H1 (cell line): ENCODE measurements around the gene PLCL2. TPM values are rescaled to one million over a fixed set of nuclear protein-coding genes. Genes with fewer than 3 reads are reported as not detected.

Experiments
- CTCF ChIA-PET: fragments of 300-600 bp; sonication (Branson Sonifier 250); formaldehyde crosslinking; loops from one replicate; lab custom pipeline; 2021; ENCODE audit not compliant: partially characterized antibody; lab: Charles Lee
- POLR2A ChIA-PET: fragments of 300-600 bp; sonication (Branson Sonifier 250); formaldehyde crosslinking; loops from one replicate; lab custom pipeline; 2021; ENCODE audit warnings: inconsistent platforms; ENCODE audit not compliant: partially characterized antibody; lab: Charles Lee
- DNase-seq, 2 experiments: peaks; one replicate each; pipeline versions ENCODE4 v3.0.0 to v3.0.0-alpha.2; 2010 to 2022; ENCODE audit warnings: low spot score in 2 of 2, low read depth in 1 of 2, mixed read lengths in 1 of 2
- FAIRE-seq: peaks from 2 replicates; lab custom pipeline; 2011; peaks lifted over from hg19 to GRCh38; lab: Jason Lieb, UNC
- H2AFZ ChIP-seq: 2 replicates; pipeline ENCODE4 v1.8.1; 2012; ENCODE audit warnings: low read length, inconsistent platforms
- H2AK5ac ChIP-seq: 2 replicates; pipeline ENCODE4 v1.6.1; 2013; ENCODE audit warnings: low read depth, low read length
- H2BK120ac ChIP-seq: replicated peaks from 2 replicates; pipeline ENCODE3; 2013; ENCODE audit warnings: low read depth, low read length, inconsistent platforms
- H2BK12ac ChIP-seq: 2 replicates; pipeline ENCODE4 v1.6.1; 2013; ENCODE audit warnings: low read depth, low read length
- H2BK15ac ChIP-seq: 2 replicates; pipeline ENCODE4 v1.6.1; 2013; ENCODE audit warnings: low read length
- H2BK20ac ChIP-seq: 2 replicates; pipeline ENCODE4 v1.6.1; 2013; ENCODE audit warnings: low read length
- H2BK5ac ChIP-seq: 2 replicates; pipeline ENCODE4 v1.6.1; 2013; ENCODE audit warnings: low read depth, low read length
- H3K14ac ChIP-seq: 2 replicates; pipeline ENCODE4 v1.6.1; 2013; ENCODE audit warnings: inconsistent platforms; ENCODE audit not compliant: insufficient read length
- H3K18ac ChIP-seq: 2 replicates; pipeline ENCODE4 v1.6.1; 2013; ENCODE audit warnings: low read length; ENCODE audit errors: extremely low read depth
- H3K23ac ChIP-seq: 2 replicates; pipeline ENCODE4 v1.6.1; 2013; ENCODE audit warnings: inconsistent platforms; ENCODE audit not compliant: insufficient read length
- H3K23me2 ChIP-seq: 2 replicates; pipeline ENCODE4 v1.6.1; 2013; ENCODE audit warnings: low read depth, low read length
- H3K27ac ChIP-seq: 2 replicates; pipeline ENCODE4 v1.6.1; 2011; ENCODE audit warnings: low read depth, low read length, inconsistent platforms
- H3K27me3 ChIP-seq, 4 experiments: replicated peaks in 1 of 4; 1 replicate in 1 of 4; 2 replicates in 3 of 4; pipeline versions ENCODE4 v1.6.1 to v1.8.1; 2011 to 2013; ENCODE audit warnings: low read length in 3 of 4, mild to moderate bottlenecking in 3 of 4, inconsistent platforms in 2 of 4, mixed read lengths in 2 of 4, moderate library complexity in 1 of 4; ENCODE audit not compliant: control insufficient read depth in 3 of 4, insufficient read depth in 3 of 4; ENCODE audit errors: extremely low read depth in 1 of 4
- H3K36me3 ChIP-seq, 4 experiments: 2 replicates each; pipeline versions ENCODE4 v1.6.1 to v1.8.1; 2011 to 2013; ENCODE audit warnings: mild to moderate bottlenecking in 4 of 4, low read length in 3 of 4, moderate library complexity in 2 of 4, control low read depth in 1 of 4, inconsistent platforms in 1 of 4; ENCODE audit not compliant: insufficient read depth in 4 of 4, control insufficient read depth in 2 of 4
- H3K4ac ChIP-seq: replicated peaks from 2 replicates; pipeline ENCODE3; 2013; ENCODE audit warnings: low read length, low read depth, mixed read lengths, inconsistent platforms; ENCODE audit not compliant: insufficient read length
- H3K4me1 ChIP-seq, 4 experiments: replicated peaks in 1 of 4; 1 replicate in 1 of 4; 2 replicates in 3 of 4; pipeline versions ENCODE4 v1.6.1 to v1.8.1; 2011 to 2013; ENCODE audit warnings: low read length in 3 of 4, inconsistent platforms in 2 of 4, mixed read lengths in 1 of 4; ENCODE audit not compliant: insufficient read depth in 4 of 4, control insufficient read depth in 3 of 4
- H3K4me2 ChIP-seq, 2 experiments: 2 replicates each; pipeline versions ENCODE4 v1.6.1 to v1.8.1; 2011 to 2013; ENCODE audit warnings: low read depth in 2 of 2, low read length in 2 of 2, control low read depth in 1 of 2, inconsistent platforms in 1 of 2, mild to moderate bottlenecking in 1 of 2; ENCODE audit not compliant: insufficient read depth in 1 of 2
- H3K4me3 ChIP-seq, 4 experiments: fragments of 200-600, 300-600 bp in 1 of 4; sonication (generic), shearing (Covaris generic), sonication (Bioruptor Twin) in 1 of 4; 2 replicates each; pipeline versions ENCODE4 v1.5.1 to v1.8.1; 2011 to 2016; ENCODE audit warnings: low read length in 4 of 4, low read depth in 3 of 4, control low read depth in 2 of 4, inconsistent platforms in 2 of 4, mild to moderate bottlenecking in 2 of 4, mixed read lengths in 1 of 4, moderate library complexity in 1 of 4; ENCODE audit not compliant: insufficient read depth in 2 of 4; ENCODE audit errors: extremely low read depth in 1 of 4
- H3K56ac ChIP-seq: replicated peaks from 2 replicates; pipeline ENCODE3; 2013; ENCODE audit warnings: low read depth, mild to moderate bottlenecking, mixed read lengths, low read length, inconsistent platforms; ENCODE audit not compliant: insufficient read length
- H3K79me1 ChIP-seq: 2 replicates; pipeline ENCODE4 v1.6.1; 2013; ENCODE audit warnings: low read depth, low read length, control low read depth
- H3K79me2 ChIP-seq, 2 experiments: 2 replicates each; pipeline versions ENCODE4 v1.6.1 to v1.8.1; 2012 to 2013; ENCODE audit warnings: low read length in 2 of 2, mild to moderate bottlenecking in 2 of 2, inconsistent platforms in 1 of 2; ENCODE audit not compliant: insufficient read depth in 2 of 2, control insufficient read depth in 1 of 2
- H3K9ac ChIP-seq, 4 experiments: replicated peaks in 1 of 4; 1 replicate in 1 of 4; 2 replicates in 3 of 4; pipeline versions ENCODE4 v1.6.1 to v1.8.1; 2011 to 2013; ENCODE audit warnings: low read depth in 3 of 4, low read length in 3 of 4, control low read depth in 2 of 4, mild to moderate bottlenecking in 2 of 4, moderate library complexity in 2 of 4, inconsistent platforms in 1 of 4; ENCODE audit errors: extremely low read depth in 1 of 4
- H3K9me3 ChIP-seq, 2 experiments: 2 replicates each; pipeline versions ENCODE4 v1.6.1 to v1.8.1; 2012 to 2013; ENCODE audit warnings: mild to moderate bottlenecking in 2 of 2, moderate library complexity in 2 of 2, control low read depth in 1 of 2, inconsistent platforms in 1 of 2, low read depth in 1 of 2, low read length in 1 of 2, mixed read lengths in 1 of 2; ENCODE audit not compliant: insufficient read depth in 2 of 2
- H4K20me1 ChIP-seq, 2 experiments: replicated peaks in 1 of 2; 2 replicates each; pipeline versions ENCODE3 to v1.8.1; 2011 to 2013; ENCODE audit warnings: inconsistent platforms in 2 of 2, low read length in 2 of 2, mild to moderate bottlenecking in 1 of 2; ENCODE audit not compliant: insufficient read depth in 2 of 2, control insufficient read depth in 1 of 2
- H4K5ac ChIP-seq: 2 replicates; pipeline ENCODE4 v1.6.1; 2013; ENCODE audit warnings: low read length, low read depth, mixed read lengths, inconsistent platforms; ENCODE audit not compliant: insufficient read length
- H4K8ac ChIP-seq: 2 replicates; pipeline ENCODE4 v1.8.0; 2013; ENCODE audit warnings: mild to moderate bottlenecking, moderate library complexity, low read length, inconsistent platforms; ENCODE audit not compliant: insufficient read depth; ENCODE audit errors: extremely low read depth
- H4K91ac ChIP-seq: replicated peaks from 2 replicates; pipeline ENCODE3; 2013; ENCODE audit warnings: low read length, mixed read lengths, inconsistent platforms; ENCODE audit not compliant: insufficient read length
- BRCA1 ChIP-seq: IDR thresholded peaks from 2 replicates; pipeline ENCODE4 v1.6.1; 2012; ENCODE audit warnings: low read depth, low read length, improper control_type of control experiment
- EGR1 ChIP-seq: IDR thresholded peaks from 2 replicates; pipeline ENCODE4 v1.6.1; 2011; ENCODE audit warnings: low read depth, low read length, borderline replicate concordance
- FOSL1 ChIP-seq: IDR thresholded peaks from 2 replicates; pipeline ENCODE4 v1.6.1; 2011; ENCODE audit warnings: mild to moderate bottlenecking, low read depth, low read length, moderate library complexity; ENCODE audit not compliant: insufficient read depth
- GABPA ChIP-seq: IDR thresholded peaks from 2 replicates; pipeline ENCODE4 v1.6.1; 2011; ENCODE audit warnings: mild to moderate bottlenecking, low read length, moderate library complexity, borderline replicate concordance; ENCODE audit not compliant: insufficient read depth
- HDAC6 ChIP-seq: IDR thresholded peaks from one replicate; pipeline ENCODE4 v1.7.1; 2012; ENCODE audit warnings: low read depth, mild to moderate bottlenecking, inconsistent platforms, low read length, moderate library complexity
- MAFK ChIP-seq: IDR thresholded peaks from 2 replicates; pipeline ENCODE4 v1.6.1; 2012; ENCODE audit warnings: low read depth, mild to moderate bottlenecking, improper control_type of control experiment, low read length
- MAX ChIP-seq: IDR thresholded peaks from 2 replicates; pipeline ENCODE4 v1.6.1; 2012; ENCODE audit warnings: inconsistent platforms
- NRF1 ChIP-seq: IDR thresholded peaks from 2 replicates; pipeline ENCODE4 v1.6.1; 2011; ENCODE audit warnings: mild to moderate bottlenecking, low read depth, low read length, improper control_type of control experiment
- RAD21 ChIP-seq, 2 experiments: IDR thresholded peaks in 1 of 2; conservative IDR thresholded peaks in 1 of 2; 2 replicates each; pipeline ENCODE4 v1.6.1; 2011; ENCODE audit warnings: low read depth in 2 of 2, low read length in 2 of 2, improper control_type of control experiment in 1 of 2, inconsistent platforms in 1 of 2, mild to moderate bottlenecking in 1 of 2, moderate library complexity in 1 of 2
- SIX5 ChIP-seq: IDR thresholded peaks from 2 replicates; pipeline ENCODE4 v1.6.1; 2011; ENCODE audit warnings: mild to moderate bottlenecking, low read depth, low read length
- SP1 ChIP-seq: IDR thresholded peaks from 2 replicates; pipeline ENCODE4 v1.6.1; 2011; ENCODE audit warnings: low read depth, low read length
- SP2 ChIP-seq: IDR thresholded peaks from 2 replicates; pipeline ENCODE4 v1.6.1; 2012; ENCODE audit warnings: mild to moderate bottlenecking, low read length, inconsistent platforms
- SRF ChIP-seq: IDR thresholded peaks from 2 replicates; pipeline ENCODE4 v1.6.1; 2011; ENCODE audit warnings: mild to moderate bottlenecking, low read depth, low read length, moderate library complexity
- SUZ12 ChIP-seq: fragments of 200-600 bp; sonication (generic); IDR thresholded peaks from 2 replicates; pipeline ENCODE4 v1.6.1; 2012; ENCODE audit warnings: mild to moderate bottlenecking, inconsistent platforms, low read length, moderate library complexity, mixed read lengths
- TAF1 ChIP-seq: IDR thresholded peaks from 2 replicates; pipeline ENCODE4 v1.6.1; 2011; ENCODE audit warnings: mild to moderate bottlenecking, low read depth, low read length
- TCF12 ChIP-seq: IDR thresholded peaks from 2 replicates; pipeline ENCODE4 v1.6.1; 2011; ENCODE audit warnings: low read depth, mild to moderate bottlenecking, low read length
- WGBS, 2 experiments: shearing (Covaris generic) in 1 of 2; methylation state at CpG; one replicate each; pipeline versions ENCODE4 v1.1.6 to v1.1.7; 2013 to 2015; ENCODE audit warnings: low lambda C conversion rate in 2 of 2, mixed read lengths in 2 of 2, inconsistent platforms in 1 of 2, low coverage in 1 of 2, missing lambda C conversion rate in 1 of 2; ENCODE audit not compliant: insufficient replicate concordance in 2 of 2, insufficient coverage in 1 of 2, insufficient read length in 1 of 2; ENCODE audit errors: extremely low coverage in 1 of 2, missing lambda C conversion rate in 1 of 2; 5-methylcytosine and 5-hydroxymethylcytosine counted together
- polyA plus RNA-seq, 7 experiments: library from polyadenylated mRNA; depleted of rRNA in 3 of 7; stranded (reverse) in 5 of 7; unstranded in 2 of 7; fragments of >200 nt in 5 of 7; fragments of 200-250 nt in 2 of 7; gene quantifications; 1 replicate in 5 of 7; 2 replicates in 1 of 7; 4 replicates in 1 of 7; pipeline versions ENCODE4 v1.2.1 to v1.2.3, GENCODE V29; 2011 to 2013; ENCODE audit warnings: missing spikeins in 2 of 7, mixed read lengths in 2 of 7
- total RNA-seq: library from RNA; stranded (reverse); fragmentation: NEBNext Ultra II Directional; extraction: Animal tissue kit (Norgen Biotek cat#: 25700); gene quantifications from 2 replicates; pipeline ENCODE4 v1.2.1, GENCODE V29; 2021

PLCL2 gene
- total and polyA plus RNA-seq, 2 of the 8 experiments (the other 6 are each of a cell fraction or from before 2014, with no cell fraction given) = 3.5 to 6.8 TPM

- H3K23me2 ChIP-seq = no peaks in the 10 kb centered on the region
- no peak overlapping the region for H4K91ac ChIP-seq
- H3K4me1 ChIP-seq = peaks cover 0 to 5% (median 2%) of the 10 kb centered on the region in 4 experiments; a peak in 2 of 7 replicates
- H3K56ac ChIP-seq = no peak overlapping the region
- no peaks in the 10 kb centered on the region; a peak in 1 of 8 replicates for H3K36me3 ChIP-seq
- H2BK5ac ChIP-seq = no peak overlapping the region
- no peaks in the 10 kb centered on the region; a peak in 1 of 4 replicates for H3K9me3 ChIP-seq
- CTCF ChIA-PET = no interaction called here
- no peaks in the 10 kb centered on the region for H3K27me3 ChIP-seq
- no peak overlapping the region for H3K27ac ChIP-seq
- no peak overlapping the region for H2BK120ac ChIP-seq
- POLR2A ChIA-PET = no interaction called here
- no peak overlapping the region for H2AK5ac ChIP-seq
- H3K4me3 ChIP-seq = no peak overlapping the region
- H3K4me2 ChIP-seq = no peak overlapping the region
- H2BK12ac ChIP-seq = no peak overlapping the region
- 92% methylated on average over 1 of the region's 1 CpG; no CpG with 5 or more reads in 1 of the 2 experiments for WGBS, 2 experiments
- no peak overlapping the region for H4K5ac ChIP-seq
- H2AFZ ChIP-seq = no peak overlapping the region
- FAIRE-seq (no peak), DNase-seq (no peak)
- H3K9ac ChIP-seq = no peak overlapping the region
- no peak overlapping the region for H3K14ac ChIP-seq
- H3K4ac ChIP-seq = no peak overlapping the region
- H2BK15ac ChIP-seq = no peak overlapping the region
- H2BK20ac ChIP-seq = no peak overlapping the region
- H3K79me1 ChIP-seq = no peaks in the 10 kb centered on the region
- no peak overlapping the region for H3K23ac ChIP-seq
- H3K79me2 ChIP-seq = no peaks in the 10 kb centered on the region
- no peak overlapping the region for H3K18ac ChIP-seq
- H4K20me1 ChIP-seq = no peaks in the 10 kb centered on the region
- no peak overlapping the region for H4K8ac ChIP-seq
- TF ChIP-seq BRCA1 (no peak), FOSL1 (no peak), HDAC6 (no peak), MAFK (no peak), MAX (no peak), NRF1 (no peak), TAF1 (no peak), EGR1 (no peak), TCF12 (no peak), GABPA (no peak), SP1 (no peak), SP2 (no peak), SRF (no peak), RAD21 (IDR thresholded peaks at IDR 0.05 in 1 of 2, conservative IDR thresholded peaks at IDR 0.05 in 1 of 2; ENCODE audit: low read depth in 2 of 2, low read length in 2 of 2) (no peak), SIX5 (no peak), SUZ12 (no peak)
Observed at GRCh38 chr3:17075358-17075757, 190.6 kb downstream of the PLCL2 start.
